ENCODE results near the gene AATK. TPM values are rescaled to one million over a fixed set of nuclear protein-coding genes. Genes with fewer than 3 reads are reported as not detected.

Gene AATK
- total RNA-seq, 1 experiment from 2014 or later: 4.4 TPM

DNA sequence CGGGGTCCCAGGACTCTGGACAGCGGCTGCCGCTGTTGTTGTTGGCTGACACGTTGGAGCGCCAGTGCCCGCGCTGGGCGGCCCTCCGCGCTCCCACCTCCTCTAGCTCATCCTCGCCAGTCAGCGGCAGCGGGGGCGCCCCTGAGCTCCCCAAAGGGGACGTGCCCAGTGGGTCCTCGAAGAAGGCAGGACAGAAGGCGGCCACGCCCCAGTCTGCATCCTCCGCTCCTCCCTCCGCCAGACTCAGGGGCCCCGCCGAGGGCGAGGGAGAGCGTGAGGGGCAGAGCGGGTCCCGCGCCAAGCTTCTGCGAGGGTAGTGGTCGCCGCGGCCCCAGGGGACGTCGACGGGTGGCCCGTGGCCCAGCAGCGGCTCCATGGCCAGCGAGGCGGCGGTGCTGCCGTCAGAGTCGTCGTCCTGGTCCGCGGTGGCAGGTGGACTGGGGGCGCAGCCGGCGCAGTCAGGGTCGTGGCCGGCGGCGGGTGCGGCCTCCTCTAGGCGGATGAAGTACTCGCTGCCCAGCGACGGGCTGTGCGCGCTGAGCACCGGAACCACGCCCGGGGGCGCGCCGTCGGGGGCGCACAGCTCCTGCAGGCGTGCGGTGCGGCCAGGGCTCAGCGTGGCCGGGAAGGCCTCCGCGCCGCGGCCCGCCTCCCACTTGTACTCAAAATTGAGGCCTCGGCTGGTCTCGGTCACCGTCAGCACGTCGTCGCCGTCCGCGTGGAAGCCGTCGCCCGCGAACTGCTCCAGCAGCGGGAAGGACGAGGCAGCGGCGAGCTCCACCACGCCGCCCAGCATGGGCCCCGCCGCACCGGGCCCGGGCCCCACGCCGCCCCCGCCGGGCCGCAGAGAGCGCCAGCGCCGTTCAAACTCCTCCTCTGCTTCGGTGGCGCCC lies 43.9 kb downstream of the AATK start:
- POLR2A ChIA-PET: no interaction called here
- Histone ChIP-seq H3K36me3 (ENCODE audit: control insufficient read depth in 1 of 2, insufficient read depth in 2 of 2, low read length in 2 of 2) (no peaks in the 10 kb centered on the region), H3K9me2 (ENCODE audit: insufficient read depth) (no peaks in the 10 kb centered on the region), H3K9me3 (ENCODE audit: control insufficient read depth in 1 of 2, insufficient read depth in 1 of 2, low read depth in 1 of 2, low read length in 2 of 2) (no peaks in the 10 kb centered on the region), H3K9ac (ENCODE audit: low read length) (no peak overlapping the region), H3K4me2 (ENCODE audit: low read length) (no peak overlapping the region), H4K20me1 (ENCODE audit: insufficient read depth) (no peaks in the 10 kb centered on the region), H3K4me3 (replicated peaks in 1 of 2; ENCODE audit: low read depth in 1 of 2, low read length in 2 of 2) (no peak overlapping the region), H3K79me2 (ENCODE audit: insufficient read depth, low read length) (peaks cover 12% of the 10 kb centered on the region; the same call in 1 of the 2 replicates), H3K4me1 (ENCODE audit: control insufficient read depth in 1 of 2, insufficient read depth in 2 of 2, low read length in 2 of 2) (peaks cover 10 to 27% of the 10 kb centered on the region in 2 experiments), H2AFZ (ENCODE audit: low read depth, low read length, poor library complexity, severe bottlenecking) (no peak overlapping the region), H3K27me3 (ENCODE audit: insufficient read depth, low read length) (no peaks in the 10 kb centered on the region), H3K27ac (ENCODE audit: low read depth, low read length) (peak overlapping the region; percentile 8; the same call in 1 of the 2 replicates)
- no TSS peak for BruUV-seq (replicated peaks)
- DNase-seq (ENCODE audit: low read depth, low spot score) (no peak), ATAC-seq (no peak)
- RAD21 ChIA-PET (ENCODE audit: low non-redundant PET in 1 of 2, low total read pairs in 2 of 2, uncharacterized antibody in 2 of 2, unreplicated experiment in 2 of 2): no interaction called here
- TF ChIP-seq SRF (IDR thresholded peaks at IDR 0.05; ENCODE audit: low read depth) (no peak), TCF7L2 (IDR thresholded peaks at IDR 0.05; ENCODE audit: borderline replicate concordance, extremely low read depth, insufficient read depth, insufficient read length) (no peak), POLR2AphosphoS5 (IDR thresholded peaks at IDR 0.05; ENCODE audit: low read depth, low read length) (no peak), ZNF274 (IDR thresholded peaks at IDR 0.05; ENCODE audit: low read depth, low read length) (no peak)
- TF ChIP-seq, protein P1, sequence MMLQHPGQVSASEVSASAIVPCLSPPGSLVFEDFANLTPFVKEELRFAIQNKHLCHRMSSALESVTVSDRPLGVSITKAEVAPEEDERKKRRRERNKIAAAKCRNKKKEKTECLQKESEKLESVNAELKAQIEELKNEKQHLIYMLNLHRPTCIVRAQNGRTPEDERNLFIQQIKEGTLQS (IDR thresholded peaks at IDR 0.05): no peak
- intact Hi-C loops (cut with micrococcal nuclease): no loop called here
- CTCF ChIA-PET: interaction anchor here (1.0 kb wide), 1 partner anchor 133 kb away, joined by 3 read pairs; no protein-coding TSS in a partner anchor

Measured in HCT116 (cell line).